K562 (cell line): Measurements from ENCODE around the gene ATG7. TPM values are rescaled to one million over a fixed set of nuclear protein-coding genes. Genes with fewer than 3 reads are reported as not detected.

Experiments used
- ATAC-seq: fragments of 200-7000 bp; cut with Tn5 transposase; 3 replicates; pipeline ENCODE4 v1.9.1; 2020; ENCODE audit warnings: moderate library complexity
- BruUV-seq: library from RNA; stranded (reverse); fragments of 400-500 nt; replicated peaks from 2 replicates; lab custom pipeline; 2021; lab: Mats Ljungman, UMichigan
- CTCF ChIA-PET: fragments of 300-600 bp; formaldehyde crosslinking; extraction: SDS; loops from one replicate; lab custom pipeline; 2021; ENCODE audit warnings: low intra/inter-chr PET ratio; lab: Yijun Ruan, JAX
- POLR2A ChIA-PET: fragments of 300-600, 350-650 bp; sonication (Branson Sonifier 250); formaldehyde crosslinking; extraction: SDS; loops from one replicate; lab custom pipeline; 2021; ENCODE audit warnings: antibody characterized with exemption, inconsistent platforms; lab: Yijun Ruan, JAX
- DNase-seq, 4 experiments: peaks; one replicate each; pipeline versions ENCODE4 v3.0.0 to v3.0.0-alpha.2; 2011 to 2018; ENCODE audit warnings: low spot score in 3 of 4, mixed read lengths in 3 of 4; ENCODE audit errors: extremely low read depth in 1 of 4
- FAIRE-seq: peaks from 2 replicates; lab custom pipeline; 2011; peaks lifted over from hg19 to GRCh38; lab: Jason Lieb, UNC
- H2AFZ ChIP-seq: 2 replicates; pipeline ENCODE4 v1.6.0; 2011; ENCODE audit warnings: low read depth, low read length, control low read depth, inconsistent platforms
- H3K27ac ChIP-seq: fragments of 200-600 bp; 3 replicates; pipeline ENCODE4 v1.8.0; 2011; ENCODE audit warnings: low read depth, mild to moderate bottlenecking, control low read depth, inconsistent platforms, low read length, moderate library complexity, mixed read lengths; ENCODE audit errors: extremely low read depth
- H3K27me3 ChIP-seq, 2 experiments: fragments of 300-600 bp in 1 of 2; 2 replicates in 1 of 2; 3 replicates in 1 of 2; pipeline versions ENCODE4 v1.6.0 to v1.8.0; 2011; ENCODE audit warnings: inconsistent platforms in 2 of 2, low read length in 2 of 2, mild to moderate bottlenecking in 1 of 2, mixed read lengths in 1 of 2, moderate library complexity in 1 of 2; ENCODE audit not compliant: control insufficient read depth in 2 of 2, insufficient read depth in 2 of 2
- H3K36me3 ChIP-seq: fragments of 300-600 bp; 3 replicates; pipeline ENCODE4 v1.8.0; 2011; ENCODE audit warnings: mild to moderate bottlenecking, low read length, inconsistent platforms; ENCODE audit not compliant: control insufficient read depth, insufficient read depth
- H3K4me1 ChIP-seq, 2 experiments: fragments of 200-600 bp in 1 of 2; replicated peaks in 1 of 2; 2 replicates in 1 of 2; 3 replicates in 1 of 2; pipeline versions ENCODE4 v1.5.1 to v1.8.0; 2011; ENCODE audit warnings: inconsistent platforms in 2 of 2, low read length in 2 of 2, mild to moderate bottlenecking in 1 of 2, mixed read lengths in 1 of 2, moderate library complexity in 1 of 2; ENCODE audit not compliant: control insufficient read depth in 2 of 2, insufficient read depth in 2 of 2
- H3K4me2 ChIP-seq: 2 replicates; pipeline ENCODE4 v1.6.1; 2011; ENCODE audit warnings: low read length, control low read depth, inconsistent platforms, mixed read lengths; ENCODE audit not compliant: insufficient read depth
- H3K4me3 ChIP-seq: fragments of 200-600 bp; sonication (generic), shearing (Covaris generic); 2 replicates; pipeline ENCODE4 v1.5.1; 2016; ENCODE audit warnings: control low read depth, inconsistent platforms
- H3K79me2 ChIP-seq: fragments of 200-600 bp; 3 replicates; pipeline ENCODE4 v1.8.0; 2011; ENCODE audit warnings: low read length, inconsistent platforms; ENCODE audit not compliant: control insufficient read depth, insufficient read depth
- H3K9ac ChIP-seq, 2 experiments: 2 replicates each; pipeline versions ENCODE4 v1.6.0 to v1.6.1; 2011; ENCODE audit warnings: low read depth in 2 of 2, low read length in 2 of 2, control low read depth in 1 of 2, inconsistent platforms in 1 of 2, mild to moderate bottlenecking in 1 of 2, mixed read lengths in 1 of 2; ENCODE audit not compliant: insufficient read depth in 1 of 2
- H3K9me1 ChIP-seq: one replicate; pipeline ENCODE4 v1.6.0; 2011; ENCODE audit warnings: inconsistent platforms, mild to moderate bottlenecking, low read length, moderate library complexity; ENCODE audit not compliant: control insufficient read depth, insufficient read depth
- H3K9me3 ChIP-seq: replicated peaks from 2 replicates; pipeline ENCODE4 v1.5.1; 2011; ENCODE audit warnings: low read depth, low read length, inconsistent platforms; ENCODE audit not compliant: control insufficient read depth, insufficient read depth
- H4K20me1 ChIP-seq: replicated peaks from 2 replicates; pipeline ENCODE4 v1.6.1; 2011; ENCODE audit warnings: low read length, inconsistent platforms, mixed read lengths; ENCODE audit not compliant: control insufficient read depth, insufficient read depth
- EHMT2 ChIP-seq: fragments of 450-650 bp; IDR thresholded peaks from 2 replicates; pipeline ENCODE4 v1.6.1; 2018; ENCODE audit warnings: antibody characterized with exemption
- SMARCB1 ChIP-seq: IDR thresholded peaks from 2 replicates; pipeline ENCODE4 v1.6.1; 2011; ENCODE audit warnings: improper control_type of control experiment, low read depth; ENCODE audit not compliant: insufficient read length
- TAF9B ChIP-seq: fragments of 450-650 bp; IDR thresholded peaks from 2 replicates; pipeline ENCODE4 v1.6.1; 2018; ENCODE audit warnings: mild to moderate bottlenecking; ENCODE audit not compliant: partially characterized antibody
- ZBED1 ChIP-seq: IDR thresholded peaks from 2 replicates; pipeline ENCODE4 v1.6.1; 2014
- ZNF133 ChIP-seq: fragments of 250-450 bp; sonication (Bioruptor Pico); IDR thresholded peaks from 2 replicates; pipeline ENCODE4 v1.4.0; 2020; ENCODE audit warnings: mild to moderate bottlenecking
- WGBS: fragments of 100-300 bp; shearing (Covaris generic); methylation state at CpG from one replicate; pipeline ENCODE4 v1.1.6; 2016; ENCODE audit warnings: low coverage, mixed read lengths; ENCODE audit not compliant: insufficient coverage; ENCODE audit errors: missing lambda C conversion rate; 5-methylcytosine and 5-hydroxymethylcytosine counted together
- in situ Hi-C: fragments of 300-500 bp; cut with MboI; formaldehyde crosslinking; loops from 4 replicates; pipeline ENCODE4 v1.15.0; 2018; ENCODE audit warnings: inconsistent platforms, mixed read lengths
- intact Hi-C: fragments of 100-400 bp; cut with micrococcal nuclease; formaldehyde crosslinking; loops from 2 replicates; pipeline ENCODE4 v1.14.2; 2022
- polyA plus RNA-seq, 8 experiments: library from polyadenylated mRNA; depleted of rRNA in 4 of 8; stranded (reverse) in 5 of 8; unstranded in 3 of 8; fragments of >200 nt; fragmentation: Nextera tagmentation in 2 of 8; fragmentation: Illumina TruSeq in 1 of 8; extraction: Ambion mirVana in 2 of 8; extraction: Trizol in 1 of 8; gene quantifications; 2 replicates each; pipeline versions ENCODE4 v1.2.1 to v1.2.3, GENCODE V29; 2011 to 2014; ENCODE audit warnings: inconsistent platforms in 1 of 8, missing spikeins in 1 of 8
- total RNA-seq, 7 experiments: library from RNA; depleted of rRNA in 6 of 7; stranded (reverse); fragments of >200 nt in 6 of 7; fragmentation: Illumina TruSeq in 2 of 7; extraction: Trizol in 2 of 7; gene quantifications; 2 replicates each; pipeline versions ENCODE4 v1.2.1 to v1.2.3, GENCODE V29; 2011 to 2021; ENCODE audit warnings: low replicate concordance in 1 of 7
- TF ChIP-seq, protein P1 (sequence below), 2 experiments: fragments of 450-650 bp in 1 of 2; sonication (generic) in 1 of 2; formaldehyde crosslinking; conservative IDR thresholded peaks; 2 replicates each; pipeline versions ENCODE4 v1.4.0 to v1.8.1; 2020 to 2022; ENCODE audit warnings: mild to moderate bottlenecking in 1 of 2, missing genetic modification reagents in 1 of 2

The ATG7 gene
- total and polyA plus RNA-seq, 9 of the 15 experiments (the other 6 are each of a cell fraction or from before 2014, with no cell fraction given) = 18.3 to 45.3 (median 33.6) TPM

DNA sequence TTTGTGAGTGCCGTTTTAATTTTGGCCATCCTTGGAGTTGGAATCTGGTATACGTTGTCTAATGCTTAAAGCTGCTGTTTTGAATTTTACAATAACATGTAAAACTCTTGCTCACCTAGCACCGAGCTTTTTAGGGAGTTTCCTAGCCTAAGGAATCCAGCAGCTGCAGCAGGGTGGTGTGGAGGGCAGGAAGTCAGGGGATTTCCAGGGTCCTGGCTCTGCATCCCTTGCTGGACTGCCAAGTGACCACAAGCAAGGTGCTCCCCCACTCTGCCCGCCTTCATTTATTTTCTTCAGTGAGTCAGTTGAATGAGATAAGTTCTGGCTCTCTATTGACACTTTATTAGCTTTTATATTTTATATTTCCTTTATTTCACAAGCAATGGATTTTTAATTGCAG lies 113.7 kb downstream of the ATG7 start:
- H3K9me3 ChIP-seq = no peaks in the 10 kb centered on the region
- H3K79me2 ChIP-seq = no peaks in the 10 kb centered on the region
- BruUV-seq = no TSS peak
- TF ChIP-seq SMARCB1 (no peak), EHMT2 (no peak), ZBED1 (no peak), ZNF133 (no peak), TAF9B (no peak)
- TF ChIP-seq, protein P1, sequence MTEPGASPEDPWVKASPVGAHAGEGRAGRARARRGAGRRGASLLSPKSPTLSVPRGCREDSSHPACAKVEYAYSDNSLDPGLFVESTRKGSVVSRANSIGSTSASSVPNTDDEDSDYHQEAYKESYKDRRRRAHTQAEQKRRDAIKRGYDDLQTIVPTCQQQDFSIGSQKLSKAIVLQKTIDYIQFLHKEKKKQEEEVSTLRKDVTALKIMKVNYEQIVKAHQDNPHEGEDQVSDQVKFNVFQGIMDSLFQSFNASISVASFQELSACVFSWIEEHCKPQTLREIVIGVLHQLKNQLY (CRISPR knock-in tag; conservative IDR thresholded peaks at IDR 0.05) = no peak
- TF ChIP-seq, all 486 proteins: peak for 0
- no peak for ATAC-seq
- Histone ChIP-seq H3K4me2 (no peak overlapping the region), H3K36me3 (peaks cover 10% of the 10 kb centered on the region), H3K4me3 (no peak overlapping the region), H3K27me3 (no peaks in the 10 kb centered on the region), H2AFZ (no peak overlapping the region), H4K20me1 (no peaks in the 10 kb centered on the region), H3K27ac (no peak overlapping the region), H3K9me1 (no peaks in the 10 kb centered on the region), H3K9ac (no peak overlapping the region), H3K4me1 (no peaks in the 10 kb centered on the region; a peak in 1 of 5 replicates)
- intact Hi-C loops (loop anchor here (10.0 kb wide), 1 partner anchor 159 kb away; no protein-coding TSS in a partner anchor), in situ Hi-C loops (no loop called here)
- FAIRE-seq = no peak
- 83% methylated on average over 4 of the region's 4 CpGs for WGBS
- DNase-seq = no peak
- ChIA-PET POLR2A (no interaction called here), CTCF (no interaction called here)
